LNCaP clone FGC (cell line): ENCODE data around the gene MRGPRF.

Experiments
- DNase-seq: peaks from one replicate; pipeline ENCODE4 v3.0.0-alpha.2; 2011; ENCODE audit warnings: low read depth
- H3K4me3 ChIP-seq: 2 replicates; pipeline ENCODE4 v1.5.1; 2011; ENCODE audit warnings: mild to moderate bottlenecking, low read depth, low read length, control low read depth
- CTCF ChIP-seq: IDR thresholded peaks from 2 replicates; pipeline ENCODE4 v1.5.1; 2012; ENCODE audit warnings: mild to moderate bottlenecking; ENCODE audit not compliant: control insufficient read depth, insufficient read depth; ENCODE audit errors: extremely low read depth

MRGPRF gene

GRCh38 chr11:69005183-69005630 lies 7.8 kb downstream of the MRGPRF start:
- DNase-seq = no peak
- H3K4me3 ChIP-seq = no peak overlapping the region
- no peak for TF ChIP-seq CTCF

GRCh38 chr11:69004411-69005182 lies 8.4 kb downstream of the MRGPRF start:
- H3K4me3 ChIP-seq = no peak overlapping the region
- DNase-seq = no peak
- no peak for TF ChIP-seq CTCF

- TF ChIP-seq CTCF = no peak
- no peak overlapping the region for H3K4me3 ChIP-seq
- no peak for DNase-seq
Observed at GRCh38 chr11:69003866-69004367, 9.1 kb downstream of the MRGPRF start.

GRCh38 chr11:69003301-69003865 lies 9.7 kb downstream of the MRGPRF start:
- DNase-seq = no peak
- no peak for TF ChIP-seq CTCF
- H3K4me3 ChIP-seq = no peak overlapping the region

- TF ChIP-seq CTCF = no peak
- DNase-seq = no peak
- no peak overlapping the region for H3K4me3 ChIP-seq
Observed at GRCh38 chr11:69002570-69003231, 10.3 kb downstream of the MRGPRF start.

- no peak for DNase-seq
- TF ChIP-seq CTCF = no peak
- H3K4me3 ChIP-seq = no peak overlapping the region
Observed at GRCh38 chr11:69002110-69002569, 10.9 kb downstream of the MRGPRF start.
